ENCODE measurements around the gene PLCL1. TPM values are rescaled to one million over a fixed set of nuclear protein-coding genes. Genes with fewer than 3 reads are reported as not detected.
"Not testable (repeated sequence)": the region's sequence is repeated elsewhere in the genome, so short reads cannot be mapped to it uniquely, and the experiment has no call there.

PLCL1 gene
- total RNA-seq, 2 experiments from 2014 or later = 1.2 to 1.6 TPM

DNA sequence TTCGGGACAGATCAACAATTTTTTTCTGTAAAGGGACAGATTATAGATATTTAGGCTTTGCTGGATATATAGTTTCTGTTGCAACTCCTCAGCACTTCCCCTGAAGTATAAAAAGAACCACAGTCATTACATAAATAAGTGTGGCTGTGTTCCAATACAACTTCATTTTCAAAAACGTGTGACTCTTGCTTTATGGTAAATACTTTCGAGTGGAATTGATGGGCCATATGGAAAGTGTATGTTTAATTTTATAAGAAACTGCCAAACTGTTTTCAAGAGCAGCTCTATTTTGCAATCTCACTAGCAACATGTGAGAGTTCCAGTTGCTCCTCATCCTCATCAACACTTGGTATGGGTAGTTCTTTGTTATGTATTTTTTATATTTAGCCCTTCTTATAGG is 370.9 kb downstream of the PLCL1 start:
- ChIA-PET CTCF (no interaction called here), POLR2A (no interaction called here)
- Mint-ChIP-seq H3K9me3 (no peaks in the 10 kb centered on the region), H3K27me3 (peaks cover 3% of the 10 kb centered on the region), H3K4me3 (no peak overlapping the region), H3K27ac (no peak overlapping the region), H3K36me3 (ENCODE audit: low read depth) (no peaks in the 10 kb centered on the region), H3K4me1 (no peaks in the 10 kb centered on the region)
- no peak for DNase-seq

DNA sequence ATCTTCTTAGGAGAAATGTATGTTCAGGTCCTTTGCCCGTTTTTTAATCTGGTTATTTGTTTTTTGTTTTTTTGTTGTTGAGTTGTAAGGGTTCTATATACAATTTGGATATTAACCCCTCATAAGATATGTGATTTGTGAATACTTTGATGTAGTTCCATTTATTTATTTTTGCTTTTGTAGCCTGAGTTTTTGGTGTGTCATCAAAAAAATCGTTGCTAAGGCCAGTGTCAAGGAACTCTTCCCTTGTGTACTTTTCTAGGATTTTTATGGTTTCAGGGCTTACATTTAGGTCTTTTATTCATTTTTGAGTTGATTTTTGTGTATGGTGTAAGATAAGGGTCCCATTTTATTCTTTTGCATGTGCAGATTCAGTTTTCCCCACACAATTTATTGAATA is 372.6 kb downstream of the PLCL1 start:
- Mint-ChIP-seq H3K36me3 (ENCODE audit: low read depth) (no peaks in the 10 kb centered on the region), H3K27me3 (peaks cover 3% of the 10 kb centered on the region), H3K9me3 (no peaks in the 10 kb centered on the region), H3K27ac (no peak overlapping the region), H3K4me1 (no peaks in the 10 kb centered on the region), H3K4me3 (no peak overlapping the region)
- POLR2A ChIA-PET = no interaction called here
- CTCF ChIA-PET = no interaction called here
- DNase-seq = no peak

GRCh38 chr2:198178766-198179165 is 374.4 kb downstream of the PLCL1 start:
- Mint-ChIP-seq H3K36me3 (ENCODE audit: low read depth) (no peaks in the 10 kb centered on the region), H3K27ac (no peak overlapping the region), H3K4me1 (no peaks in the 10 kb centered on the region), H3K27me3 (no peaks in the 10 kb centered on the region), H3K9me3 (no peaks in the 10 kb centered on the region), H3K4me3 (no peak overlapping the region)
- DNase-seq = no peak
- CTCF ChIA-PET = no interaction called here
- POLR2A ChIA-PET = no interaction called here

DNA sequence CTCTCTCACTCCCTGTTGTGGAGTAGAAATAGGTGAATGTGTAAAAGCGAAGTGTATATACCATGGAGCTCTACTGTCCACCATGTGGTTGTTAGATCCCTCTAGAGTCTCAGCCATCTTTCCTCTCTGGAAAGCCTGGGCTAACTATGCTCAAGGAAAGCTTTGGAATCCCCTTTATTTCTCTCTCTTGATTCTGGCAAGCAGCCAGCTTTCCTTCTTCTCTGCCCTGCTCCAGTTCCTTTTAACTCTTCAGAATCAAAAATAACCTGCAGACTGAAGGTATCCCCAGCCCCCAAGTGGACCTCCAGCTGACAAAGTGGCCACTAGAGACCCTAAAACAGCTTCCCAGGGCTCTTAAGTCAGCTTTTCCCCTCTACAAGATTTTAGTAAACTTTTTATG is 381.9 kb downstream of the PLCL1 start:
- Mint-ChIP-seq H3K27ac (no peak overlapping the region), H3K9me3 (no peaks in the 10 kb centered on the region), H3K27me3 (no peaks in the 10 kb centered on the region), H3K4me3 (no peak overlapping the region), H3K36me3 (ENCODE audit: low read depth) (no peaks in the 10 kb centered on the region), H3K4me1 (no peaks in the 10 kb centered on the region)
- POLR2A ChIA-PET = no interaction called here
- DNase-seq = no peak
- CTCF ChIA-PET = no interaction called here

- no peak for DNase-seq
- CTCF ChIA-PET = no interaction called here
- H3K27ac Mint-ChIP-seq = no peak overlapping the region
- H3K27me3 Mint-ChIP-seq = no peaks in the 10 kb centered on the region
- POLR2A ChIA-PET = no interaction called here
- no peak overlapping the region for H3K4me3 Mint-ChIP-seq
- no peaks in the 10 kb centered on the region for H3K36me3 Mint-ChIP-seq (ENCODE audit: low read depth)
- H3K9me3 Mint-ChIP-seq = no peaks in the 10 kb centered on the region
- no peaks in the 10 kb centered on the region for H3K4me1 Mint-ChIP-seq
These were observed 383.4 kb downstream of the PLCL1 start for GRCh38 chr2:198187841-198188240.

- Mint-ChIP-seq H3K4me1 (no peaks in the 10 kb centered on the region), H3K27me3 (no peaks in the 10 kb centered on the region), H3K27ac (no peak overlapping the region), H3K9me3 (no peaks in the 10 kb centered on the region), H3K36me3 (ENCODE audit: low read depth) (no peaks in the 10 kb centered on the region), H3K4me3 (no peak overlapping the region)
- POLR2A ChIA-PET = no interaction called here
- no peak for DNase-seq
- CTCF ChIA-PET = no interaction called here
These were observed 384.6 kb downstream of the PLCL1 start for GRCh38 chr2:198188982-198189381.

- no peak for DNase-seq
- no peak overlapping the region for H3K27ac Mint-ChIP-seq
- ChIA-PET CTCF (no interaction called here), POLR2A (no interaction called here)
- no peaks in the 10 kb centered on the region for H3K36me3 Mint-ChIP-seq (ENCODE audit: low read depth)
- no peaks in the 10 kb centered on the region for H3K9me3 Mint-ChIP-seq
- H3K27me3 Mint-ChIP-seq = no peaks in the 10 kb centered on the region
- H3K4me3 Mint-ChIP-seq = no peak overlapping the region
- H3K4me1 Mint-ChIP-seq = no peaks in the 10 kb centered on the region
These were observed 387.3 kb downstream of the PLCL1 start for GRCh38 chr2:198191651-198192050.

- H3K36me3 Mint-ChIP-seq (ENCODE audit: low read depth); H3K27ac Mint-ChIP-seq; H3K9me3 Mint-ChIP-seq; CTCF ChIA-PET; POLR2A ChIA-PET; H3K4me1 Mint-ChIP-seq; DNase-seq; H3K27me3 Mint-ChIP-seq; H3K4me3 Mint-ChIP-seq: not testable (repeated sequence)
These were observed 392.2 kb downstream of the PLCL1 start for GRCh38 chr2:198196556-198196955.

Other genes starting within 250 kb of the PLCL1 start
- gene RFTN2, start 129.0 kb upstream of the PLCL1 start, total RNA-seq = not detected
- 1 to 10 TPM; 9.6 to 9.9 TPM for gene MARS2, start 99.2 kb upstream of the PLCL1 start, total RNA-seq
- gene BOLL, start 19.3 kb upstream of the PLCL1 start, total RNA-seq = not detected

Data from activated CD4-positive, alpha-beta memory T cell treated with anti-CD3 and anti-CD28 coated beads, Interleukin-2, amount 10 ng/mL, durations not matched to agents 7 days and 5 days (primary cell).